Progenitor cell of endocrine pancreas (in vitro differentiated cells): ENCODE results near the gene PIP5K1B. TPM values are rescaled to one million over a fixed set of nuclear protein-coding genes. Genes with fewer than 3 reads are reported as not detected.

Experiments
- DNase-seq: peaks from one replicate; pipeline ENCODE4 v3.0.0; 2021; ENCODE audit warnings: low spot score; ENCODE audit not compliant: unreplicated experiment
- H3K27ac Mint-ChIP-seq: 2 replicates; pipeline ENCODE4 v1.8.0; 2021; ENCODE audit warnings: mild to moderate bottlenecking, moderate library complexity, mixed read lengths
- H3K27me3 Mint-ChIP-seq: 2 replicates; pipeline ENCODE4 v1.8.0; 2021; ENCODE audit warnings: mixed read lengths
- H3K36me3 Mint-ChIP-seq: 2 replicates; pipeline ENCODE4 v1.8.0; 2022; ENCODE audit warnings: mixed read lengths; ENCODE audit not compliant: insufficient read depth
- H3K4me1 Mint-ChIP-seq: 2 replicates; pipeline ENCODE4 v1.8.0; 2021; ENCODE audit warnings: low read depth, mixed read lengths
- H3K4me3 Mint-ChIP-seq: 2 replicates; pipeline ENCODE4 v1.8.0; 2021; ENCODE audit warnings: low read depth, mild to moderate bottlenecking, moderate library complexity, mixed read lengths
- H3K9me3 Mint-ChIP-seq: 2 replicates; pipeline ENCODE4 v1.8.0; 2021; ENCODE audit warnings: low read depth, mixed read lengths
- total RNA-seq: library from RNA; stranded (reverse); gene quantifications from 2 replicates; pipeline ENCODE4 v1.2.1, GENCODE V29; 2021
- TF ChIP-seq, protein P1 (sequence below): fragments of 200-600 bp; sonication (generic); IDR thresholded peaks from one replicate; pipeline ENCODE4 v1.5.0; 2021; ENCODE audit warnings: antibody characterized with exemption, mild to moderate bottlenecking; ENCODE audit not compliant: unreplicated experiment

PIP5K1B gene
- total RNA-seq, 1 donor from 2014 or later, result 1.5 TPM

DNA sequence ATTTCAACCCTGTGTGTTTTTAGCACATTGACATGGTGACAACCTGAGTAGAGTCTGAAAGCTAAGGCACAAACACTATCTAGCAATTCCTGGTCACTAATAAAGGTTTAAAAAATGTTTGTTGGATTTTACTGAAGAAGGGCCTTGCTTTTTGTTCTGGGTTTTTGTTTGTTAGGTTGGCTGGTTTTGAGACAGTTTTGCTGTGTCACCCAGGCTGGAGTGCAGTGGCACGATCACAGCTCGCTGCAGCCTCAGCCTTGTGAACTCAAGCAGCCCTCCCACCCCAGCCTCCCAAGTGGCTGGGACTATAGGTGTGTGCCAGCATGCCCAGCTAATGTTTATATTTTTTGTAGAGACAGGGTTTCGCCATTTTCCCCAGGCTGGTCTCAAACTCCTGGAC, 269.9 kb downstream of the PIP5K1B start:
- H3K4me3 Mint-ChIP-seq, result no peak overlapping the region
- no peaks in the 10 kb centered on the region for H3K27me3 Mint-ChIP-seq
- no peak overlapping the region for H3K27ac Mint-ChIP-seq
- peaks cover 6% of the 10 kb centered on the region for H3K9me3 Mint-ChIP-seq
- H3K4me1 Mint-ChIP-seq, result peaks cover 2% of the 10 kb centered on the region
- no peaks in the 10 kb centered on the region for H3K36me3 Mint-ChIP-seq
- TF ChIP-seq, protein P1, sequence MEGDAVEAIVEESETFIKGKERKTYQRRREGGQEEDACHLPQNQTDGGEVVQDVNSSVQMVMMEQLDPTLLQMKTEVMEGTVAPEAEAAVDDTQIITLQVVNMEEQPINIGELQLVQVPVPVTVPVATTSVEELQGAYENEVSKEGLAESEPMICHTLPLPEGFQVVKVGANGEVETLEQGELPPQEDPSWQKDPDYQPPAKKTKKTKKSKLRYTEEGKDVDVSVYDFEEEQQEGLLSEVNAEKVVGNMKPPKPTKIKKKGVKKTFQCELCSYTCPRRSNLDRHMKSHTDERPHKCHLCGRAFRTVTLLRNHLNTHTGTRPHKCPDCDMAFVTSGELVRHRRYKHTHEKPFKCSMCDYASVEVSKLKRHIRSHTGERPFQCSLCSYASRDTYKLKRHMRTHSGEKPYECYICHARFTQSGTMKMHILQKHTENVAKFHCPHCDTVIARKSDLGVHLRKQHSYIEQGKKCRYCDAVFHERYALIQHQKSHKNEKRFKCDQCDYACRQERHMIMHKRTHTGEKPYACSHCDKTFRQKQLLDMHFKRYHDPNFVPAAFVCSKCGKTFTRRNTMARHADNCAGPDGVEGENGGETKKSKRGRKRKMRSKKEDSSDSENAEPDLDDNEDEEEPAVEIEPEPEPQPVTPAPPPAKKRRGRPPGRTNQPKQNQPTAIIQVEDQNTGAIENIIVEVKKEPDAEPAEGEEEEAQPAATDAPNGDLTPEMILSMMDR, result no peak
- no peak for DNase-seq

DNA sequence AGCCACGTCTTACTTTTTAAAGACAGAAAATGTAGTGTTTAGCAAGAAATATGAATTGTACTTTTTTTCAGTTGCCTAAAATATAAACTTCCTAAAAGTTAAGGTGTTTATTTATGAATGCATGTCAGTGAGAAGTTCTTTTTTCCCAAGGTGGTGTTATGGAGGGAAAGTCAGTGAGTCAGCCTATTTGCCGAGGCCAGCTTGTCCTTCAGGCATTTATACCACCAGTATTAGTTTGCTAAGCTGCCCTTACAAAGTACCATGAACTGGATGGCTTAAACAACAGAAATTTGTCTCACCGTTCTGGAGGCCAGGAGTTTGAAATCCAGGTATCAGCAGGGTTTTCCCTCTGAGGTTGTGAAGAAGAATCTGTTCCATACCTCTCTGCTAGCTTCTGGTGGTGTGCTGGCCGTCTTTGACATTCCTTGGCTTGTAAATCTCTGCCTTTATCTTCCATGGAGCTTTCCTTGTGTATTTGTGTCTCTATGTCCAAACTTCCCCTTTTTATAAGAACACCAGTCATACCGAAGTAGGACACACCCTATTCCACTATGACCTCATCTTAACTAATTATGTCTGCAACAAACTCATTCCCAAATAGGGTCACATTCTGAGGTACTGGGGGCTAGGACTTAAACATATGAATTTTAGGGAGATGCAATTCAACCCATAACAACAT, 270.5 kb downstream of the PIP5K1B start:
- Mint-ChIP-seq H3K9me3 (peaks cover 6% of the 10 kb centered on the region), H3K27me3 (no peaks in the 10 kb centered on the region), H3K36me3 (no peaks in the 10 kb centered on the region), H3K4me3 (no peak overlapping the region), H3K4me1 (peaks cover 2% of the 10 kb centered on the region), H3K27ac (no peak overlapping the region)
- no peak for DNase-seq
- TF ChIP-seq, protein P1, result no peak

DNA sequence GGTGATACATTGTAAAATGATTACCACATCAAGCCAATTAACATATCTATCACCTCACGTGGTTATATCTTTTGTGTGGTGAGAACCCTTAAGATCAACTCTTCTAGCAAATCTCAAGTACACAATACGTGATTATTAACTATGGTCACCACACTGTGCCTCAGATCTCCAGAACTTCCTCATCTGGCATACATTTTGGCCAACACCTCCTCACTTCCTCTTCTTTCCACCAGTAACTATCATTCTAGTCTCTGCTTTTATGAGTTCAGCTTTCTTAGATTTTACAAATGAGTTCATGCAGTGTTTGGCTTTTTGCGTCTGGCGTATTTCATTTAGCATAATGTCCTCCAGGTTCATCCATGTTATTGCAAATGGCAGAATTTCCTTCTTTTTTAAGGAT, 273.0 kb downstream of the PIP5K1B start:
- H3K9me3 Mint-ChIP-seq, result no peaks in the 10 kb centered on the region
- no peak overlapping the region for H3K4me3 Mint-ChIP-seq
- no peak for DNase-seq
- H3K27me3 Mint-ChIP-seq, result no peaks in the 10 kb centered on the region
- TF ChIP-seq, protein P1, result no peak
- no peak overlapping the region for H3K27ac Mint-ChIP-seq
- no peaks in the 10 kb centered on the region for H3K36me3 Mint-ChIP-seq
- H3K4me1 Mint-ChIP-seq, result peaks cover 2% of the 10 kb centered on the region

DNA sequence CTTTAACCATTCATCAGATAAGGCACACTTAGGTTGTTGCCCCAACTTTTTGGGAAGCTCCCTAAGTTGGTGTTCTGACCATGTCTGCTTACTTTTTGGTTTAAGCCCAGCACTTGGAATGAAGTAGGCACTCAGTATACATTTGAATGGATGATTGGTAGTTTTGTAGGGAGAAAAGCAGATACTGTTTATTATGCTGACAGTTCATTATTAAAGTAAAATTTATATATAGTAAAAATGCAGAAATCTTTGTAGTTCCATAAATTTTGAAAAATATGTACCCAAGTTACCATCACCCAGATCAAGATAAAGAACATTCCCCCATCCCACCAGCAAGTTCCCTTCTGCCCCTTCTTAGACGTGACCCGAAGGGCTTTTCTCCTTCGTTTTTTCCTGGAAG, 273.5 kb downstream of the PIP5K1B start:
- Mint-ChIP-seq H3K27ac (no peak overlapping the region), H3K4me1 (peaks cover 2% of the 10 kb centered on the region), H3K36me3 (no peaks in the 10 kb centered on the region), H3K9me3 (no peaks in the 10 kb centered on the region), H3K27me3 (no peaks in the 10 kb centered on the region), H3K4me3 (no peak overlapping the region)
- TF ChIP-seq, protein P1, result no peak
- no peak for DNase-seq

DNA sequence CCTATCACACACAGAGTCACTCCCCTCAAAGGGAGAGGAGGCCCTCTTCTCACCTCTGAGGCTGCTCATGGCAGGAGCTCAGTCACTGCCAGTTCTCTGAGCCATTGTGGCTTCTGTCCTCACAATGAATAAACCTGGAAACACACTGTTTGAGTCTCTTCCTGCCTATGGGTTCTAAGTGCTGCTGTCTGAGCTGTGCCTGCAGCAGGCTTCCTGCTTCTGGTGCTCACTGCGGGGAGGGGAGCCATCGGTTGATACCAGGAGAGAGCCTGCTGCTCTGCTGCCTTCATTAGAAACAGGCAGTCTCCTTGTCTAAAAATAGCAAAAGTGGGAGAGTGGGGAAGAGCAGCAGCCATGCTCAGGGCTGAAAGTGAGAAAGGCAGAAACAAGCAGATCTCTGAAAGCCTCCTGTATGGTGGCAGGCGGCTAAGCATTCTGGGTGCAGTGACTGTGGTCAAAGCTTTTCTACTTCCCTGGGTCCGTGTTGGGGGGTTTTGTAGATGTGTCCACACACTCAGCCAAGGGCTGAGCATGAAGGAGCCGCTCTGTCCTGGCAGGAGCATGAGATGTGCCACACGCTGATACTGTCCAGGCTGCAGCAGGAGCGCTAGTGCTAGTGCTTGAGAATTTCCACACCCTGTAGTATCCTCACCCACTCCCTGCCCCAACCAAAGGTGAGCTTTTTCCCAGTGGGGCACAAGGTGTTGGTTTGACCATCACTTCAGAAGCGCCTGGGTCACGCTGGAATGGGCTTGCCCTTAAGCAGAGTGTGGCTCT, 274.7 kb downstream of the PIP5K1B start:
- H3K27ac Mint-ChIP-seq, result no peak overlapping the region
- no peak for DNase-seq
- no peaks in the 10 kb centered on the region for H3K27me3 Mint-ChIP-seq
- H3K36me3 Mint-ChIP-seq, result no peaks in the 10 kb centered on the region
- TF ChIP-seq, protein P1, result no peak
- H3K9me3 Mint-ChIP-seq, result no peaks in the 10 kb centered on the region
- H3K4me3 Mint-ChIP-seq, result no peak overlapping the region
- peaks cover 2% of the 10 kb centered on the region for H3K4me1 Mint-ChIP-seq
